Mesenchymal stem cell (in vitro differentiated cells and primary cell): ENCODE results near the gene ITGA2.

Experiments
- DNase-seq: peaks from one replicate; pipeline ENCODE4 v3.0.0-alpha.2; 2013
- H2AFZ ChIP-seq: one replicate; pipeline ENCODE4 v1.6.1; 2013; ENCODE audit warnings: low read depth, mild to moderate bottlenecking, control low read depth, inconsistent platforms, low read length, moderate library complexity
- H2AK5ac ChIP-seq: 2 replicates; pipeline ENCODE4 v1.6.1; 2013; ENCODE audit warnings: low read length, moderate library complexity, mild to moderate bottlenecking, inconsistent platforms; ENCODE audit not compliant: severe bottlenecking
- H2BK120ac ChIP-seq: one replicate; pipeline ENCODE4 v1.6.1; 2013; ENCODE audit warnings: low read depth, mild to moderate bottlenecking, inconsistent platforms, low read length, moderate library complexity
- H2BK12ac ChIP-seq, 2 experiments: one replicate each; pipeline ENCODE4 v1.6.1; 2013; ENCODE audit warnings: inconsistent platforms in 2 of 2, low read length in 2 of 2, mild to moderate bottlenecking in 2 of 2, moderate library complexity in 2 of 2, control low read depth in 1 of 2
- H2BK15ac ChIP-seq: one replicate; pipeline ENCODE4 v1.6.1; 2013; ENCODE audit warnings: mild to moderate bottlenecking, low read depth, inconsistent platforms; ENCODE audit not compliant: poor library complexity, severe bottlenecking
- H2BK5ac ChIP-seq: 2 replicates; pipeline ENCODE4 v1.6.1; 2013; ENCODE audit warnings: low read depth, mild to moderate bottlenecking, low read length, control low read depth, inconsistent platforms; ENCODE audit not compliant: poor library complexity, severe bottlenecking
- H3K14ac ChIP-seq, 2 experiments: one replicate each; pipeline ENCODE4 v1.6.1; 2013; ENCODE audit warnings: inconsistent platforms in 2 of 2, low read length in 2 of 2, control low read depth in 1 of 2, mild to moderate bottlenecking in 1 of 2, moderate library complexity in 1 of 2
- H3K18ac ChIP-seq, 2 experiments: one replicate each; pipeline ENCODE4 v1.6.1; 2013; ENCODE audit warnings: inconsistent platforms in 2 of 2, low read length in 2 of 2, control low read depth in 1 of 2, low read depth in 1 of 2, mild to moderate bottlenecking in 1 of 2
- H3K23ac ChIP-seq, 2 experiments: one replicate each; pipeline ENCODE4 v1.6.1; 2013; ENCODE audit warnings: inconsistent platforms in 2 of 2, low read length in 2 of 2, mild to moderate bottlenecking in 2 of 2, moderate library complexity in 2 of 2, control low read depth in 1 of 2
- H3K27ac ChIP-seq: 2 replicates; pipeline ENCODE4 v1.5.1; 2013; ENCODE audit warnings: mild to moderate bottlenecking, moderate library complexity, low read length, control low read depth, inconsistent platforms; ENCODE audit not compliant: poor library complexity, severe bottlenecking
- H3K27me3 ChIP-seq, 2 experiments: 2 replicates each; pipeline versions ENCODE4 v1.6.1 to v1.7.0; 2013; ENCODE audit warnings: low read length in 2 of 2, mild to moderate bottlenecking in 2 of 2, moderate library complexity in 2 of 2, control low read depth in 1 of 2, inconsistent platforms in 1 of 2; ENCODE audit not compliant: control insufficient read depth in 1 of 2, insufficient read depth in 1 of 2
- H3K36me3 ChIP-seq, 2 experiments: 2 replicates each; pipeline versions ENCODE4 v1.6.1 to v1.7.0; 2013; ENCODE audit warnings: low read length in 2 of 2, control low read depth in 1 of 2, inconsistent platforms in 1 of 2, low read depth in 1 of 2, mild to moderate bottlenecking in 1 of 2; ENCODE audit not compliant: insufficient read depth in 2 of 2, control insufficient read depth in 1 of 2
- H3K4ac ChIP-seq, 2 experiments: one replicate each; pipeline ENCODE4 v1.6.1; 2013; ENCODE audit warnings: inconsistent platforms in 2 of 2, low read length in 2 of 2, mild to moderate bottlenecking in 2 of 2, moderate library complexity in 2 of 2, control low read depth in 1 of 2, low read depth in 1 of 2
- H3K4me1 ChIP-seq: 2 replicates; pipeline ENCODE4 v1.6.1; 2013; ENCODE audit warnings: low read depth, low read length, control low read depth; ENCODE audit not compliant: control insufficient read depth, insufficient read depth
- H3K4me2 ChIP-seq: 2 replicates; pipeline ENCODE4 v1.6.1; 2013; ENCODE audit warnings: low read length, mild to moderate bottlenecking, inconsistent platforms; ENCODE audit not compliant: poor library complexity, severe bottlenecking
- H3K4me3 ChIP-seq, 2 experiments: 2 replicates each; pipeline versions ENCODE4 v1.5.1 to v1.7.0; 2013; ENCODE audit warnings: low read length in 2 of 2, mild to moderate bottlenecking in 2 of 2, control low read depth in 1 of 2, low read depth in 1 of 2; ENCODE audit not compliant: insufficient read depth in 1 of 2
- H3K79me1 ChIP-seq: replicated peaks from 2 replicates; pipeline ENCODE4 v1.6.1; 2013; ENCODE audit warnings: mild to moderate bottlenecking, control low read depth, low read length, inconsistent platforms; ENCODE audit not compliant: poor library complexity, severe bottlenecking
- H3K9ac ChIP-seq: 2 replicates; pipeline ENCODE4 v1.7.0; 2013; ENCODE audit warnings: mild to moderate bottlenecking, low read length, moderate library complexity
- H3K9me3 ChIP-seq: 2 replicates; pipeline ENCODE4 v1.7.0; 2013; ENCODE audit warnings: mild to moderate bottlenecking, low read length; ENCODE audit not compliant: control insufficient read depth
- H4K8ac ChIP-seq: one replicate; pipeline ENCODE4 v1.6.1; 2013; ENCODE audit warnings: inconsistent platforms, mild to moderate bottlenecking, low read length, moderate library complexity
- H4K91ac ChIP-seq: one replicate; pipeline ENCODE4 v1.6.1; 2013; ENCODE audit warnings: mild to moderate bottlenecking, low read length, inconsistent platforms
- WGBS: methylation state at CpG from one replicate; pipeline ENCODE4 v1.1.7; 2013; ENCODE audit warnings: mixed read lengths; 5-methylcytosine and 5-hydroxymethylcytosine counted together

The ITGA2 gene

GRCh38 chr5:52947208-52947607 lies 41.9 kb upstream of the ITGA2 start:
- Histone ChIP-seq H3K36me3 (no peaks in the 10 kb centered on the region), H3K9ac (no peak overlapping the region), H2BK12ac (no peak overlapping the region), H2BK15ac (no peak overlapping the region), H2AFZ (no peak overlapping the region), H4K91ac (no peak overlapping the region), H2BK120ac (no peak overlapping the region), H3K14ac (no peak overlapping the region), H3K4me3 (no peak overlapping the region), H3K79me1 (no peaks in the 10 kb centered on the region), H3K4ac (no peak overlapping the region), H3K9me3 (no peaks in the 10 kb centered on the region), H3K27me3 (no peaks in the 10 kb centered on the region), H2AK5ac (no peak overlapping the region), H3K4me2 (peak overlapping the region; percentile 34), H3K18ac (no peak overlapping the region), H3K23ac (no peak overlapping the region), H2BK5ac (no peak overlapping the region), H3K27ac (no peak overlapping the region), H3K4me1 (no peaks in the 10 kb centered on the region), H4K8ac (no peak overlapping the region)
- no peak for DNase-seq
- no CpG with 5 or more reads among the region's 4 CpGs for WGBS

GRCh38 chr5:52947851-52948250 lies 41.3 kb upstream of the ITGA2 start:
- no peak overlapping the region for H3K4me3 ChIP-seq
- DNase-seq: peak; percentile 21
- H3K23ac ChIP-seq: no peak overlapping the region
- H2AFZ ChIP-seq: no peak overlapping the region
- H2BK5ac ChIP-seq: no peak overlapping the region
- H3K4me2 ChIP-seq: no peak overlapping the region
- no peak overlapping the region for H2AK5ac ChIP-seq
- H3K36me3 ChIP-seq: no peaks in the 10 kb centered on the region
- H3K79me1 ChIP-seq: no peaks in the 10 kb centered on the region
- peak overlapping the region; percentile 47 for H3K9ac ChIP-seq
- no peaks in the 10 kb centered on the region for H3K27me3 ChIP-seq
- H4K8ac ChIP-seq: no peak overlapping the region
- H3K27ac ChIP-seq: no peak overlapping the region
- no peaks in the 10 kb centered on the region for H3K4me1 ChIP-seq
- H2BK12ac ChIP-seq: no peak overlapping the region
- no peak overlapping the region for H4K91ac ChIP-seq
- H2BK15ac ChIP-seq: no peak overlapping the region
- H3K9me3 ChIP-seq: no peaks in the 10 kb centered on the region
- H3K18ac ChIP-seq: no peak overlapping the region
- no peak overlapping the region for H3K4ac ChIP-seq
- H2BK120ac ChIP-seq: no peak overlapping the region
- no peak overlapping the region for H3K14ac ChIP-seq

GRCh38 chr5:52948418-52949076 lies 40.6 kb upstream of the ITGA2 start:
- Histone ChIP-seq H2BK120ac (no peak overlapping the region), H3K14ac (no peak overlapping the region), H4K8ac (no peak overlapping the region), H3K23ac (no peak overlapping the region), H2AK5ac (no peak overlapping the region), H3K4ac (no peak overlapping the region), H3K4me3 (no peak overlapping the region), H2BK12ac (no peak overlapping the region), H2AFZ (no peak overlapping the region), H3K79me1 (no peaks in the 10 kb centered on the region), H3K4me2 (no peak overlapping the region), H3K9me3 (no peaks in the 10 kb centered on the region), H3K27me3 (no peaks in the 10 kb centered on the region), H3K9ac (peak overlapping the region; percentile 51), H4K91ac (no peak overlapping the region), H2BK5ac (no peak overlapping the region), H3K4me1 (no peaks in the 10 kb centered on the region), H3K18ac (no peak overlapping the region), H3K36me3 (no peaks in the 10 kb centered on the region), H2BK15ac (no peak overlapping the region), H3K27ac (peak overlapping the region; percentile 53)
- no CpG with 5 or more reads among the region's 1 CpG for WGBS
- peak; percentile 88 for DNase-seq

- DNase-seq: no peak
Measured at GRCh38 chr5:52950686-52951085, 38.5 kb upstream of the ITGA2 start.

More at GRCh38 chr5:52950686-52951085, 38.5 kb upstream of the ITGA2 start:
- Histone ChIP-seq H4K91ac (no peak overlapping the region), H3K27ac (no peak overlapping the region), H3K9ac (no peak overlapping the region), H2BK120ac (no peak overlapping the region), H3K79me1 (no peaks in the 10 kb centered on the region), H3K27me3 (no peaks in the 10 kb centered on the region), H3K36me3 (no peaks in the 10 kb centered on the region), H2AFZ (no peak overlapping the region), H3K4me1 (no peaks in the 10 kb centered on the region), H3K18ac (no peak overlapping the region), H3K4me2 (no peak overlapping the region), H2BK12ac (no peak overlapping the region), H3K4ac (no peak overlapping the region), H2AK5ac (no peak overlapping the region), H2BK5ac (no peak overlapping the region), H3K4me3 (no peak overlapping the region), H2BK15ac (no peak overlapping the region), H3K14ac (no peak overlapping the region), H3K23ac (no peak overlapping the region), H3K9me3 (no peaks in the 10 kb centered on the region), H4K8ac (no peak overlapping the region)
- WGBS: no CpG with 5 or more reads among the region's 3 CpGs
